Fibroblast of the conjunctiva (primary cell): ENCODE measurements around the gene IQCK.
"Not testable (repeated sequence)": the region's sequence is repeated elsewhere in the genome, so short reads cannot be mapped to it uniquely, and the experiment has no call there.

ENCODE experiments used
- DNase-seq: peaks from one replicate; pipeline ENCODE4 v3.0.0-alpha.2; 2010; ENCODE audit warnings: low read depth

The IQCK gene

DNA sequence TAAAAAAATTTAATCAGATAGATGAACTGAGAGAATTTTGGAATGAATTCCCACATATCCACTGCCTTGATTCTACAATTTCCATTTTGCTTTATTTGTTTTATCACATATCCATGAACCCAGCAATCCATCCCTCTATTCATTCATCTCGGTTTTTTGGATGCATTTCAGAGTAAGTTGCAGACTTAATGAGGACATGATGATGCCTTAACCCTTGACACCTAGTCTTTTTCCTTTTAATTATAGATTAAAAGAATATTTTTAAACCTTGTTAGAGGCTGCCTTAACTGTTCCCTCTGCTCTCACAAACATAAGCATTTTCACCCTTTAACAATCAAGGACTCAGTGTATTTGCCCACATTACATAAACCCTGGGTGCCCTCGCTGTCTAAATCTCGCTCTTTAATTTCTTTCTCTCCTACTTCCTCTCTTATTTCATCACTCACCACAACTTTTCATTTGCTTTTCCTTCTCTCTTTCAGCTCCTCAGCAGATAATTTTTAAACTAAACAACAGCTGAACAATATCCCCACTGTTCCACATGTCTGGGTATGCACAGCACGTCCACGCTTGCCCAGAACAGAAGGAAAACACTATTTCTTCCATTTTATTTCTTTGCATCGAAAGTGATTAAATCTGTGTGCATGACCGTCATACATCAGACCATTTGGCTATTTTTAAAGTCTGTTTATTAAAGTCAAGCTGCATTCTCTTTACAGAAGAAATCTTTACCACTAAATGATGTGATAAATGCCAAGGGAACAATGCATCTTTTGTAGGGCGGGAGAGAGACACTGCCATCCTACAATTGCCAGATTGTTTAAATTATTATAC, 39.9 kb downstream of the IQCK start:
- no peak for DNase-seq

DNA sequence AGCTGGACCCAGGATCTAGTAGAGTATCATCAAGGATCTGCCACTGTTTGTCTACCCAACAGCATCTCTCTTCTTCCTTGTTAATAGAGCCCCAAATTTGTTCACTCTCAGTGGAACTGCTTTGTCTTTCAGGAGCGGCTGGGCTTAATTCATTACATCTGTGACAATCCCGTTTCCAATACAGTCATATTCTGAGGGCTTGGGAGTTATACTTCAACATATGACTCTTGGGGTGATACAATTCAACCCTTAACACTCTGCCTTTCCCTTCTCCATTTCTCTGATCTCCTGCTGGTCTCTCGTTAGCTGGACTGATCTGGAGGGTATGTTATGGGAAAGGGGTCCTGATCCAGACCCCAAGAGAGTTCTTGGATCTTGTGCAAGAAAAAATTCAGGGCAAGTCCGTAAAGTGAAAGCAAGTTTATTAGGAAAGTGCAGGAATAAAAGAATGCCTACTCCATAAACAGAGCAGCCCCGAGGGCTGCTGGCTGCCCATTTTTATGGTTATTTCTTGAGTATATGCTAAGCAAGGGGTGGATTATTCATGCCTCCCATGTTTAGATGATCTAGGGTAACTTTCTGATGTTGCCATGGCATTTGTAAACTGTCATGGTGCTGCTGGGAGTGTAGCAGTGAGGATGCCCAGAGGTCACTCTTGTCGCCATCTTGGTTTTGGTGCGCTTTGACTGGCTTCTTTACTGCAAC, 42.4 kb downstream of the IQCK start:
- no peak for DNase-seq

GRCh38 chr16:19765860-19766553, 47.9 kb downstream of the IQCK start:
- no peak for DNase-seq

GRCh38 chr16:19766554-19766884, 48.4 kb downstream of the IQCK start:
- no peak for DNase-seq

- DNase-seq: no peak
Measured at GRCh38 chr16:19766988-19767387, 48.9 kb downstream of the IQCK start.

DNA sequence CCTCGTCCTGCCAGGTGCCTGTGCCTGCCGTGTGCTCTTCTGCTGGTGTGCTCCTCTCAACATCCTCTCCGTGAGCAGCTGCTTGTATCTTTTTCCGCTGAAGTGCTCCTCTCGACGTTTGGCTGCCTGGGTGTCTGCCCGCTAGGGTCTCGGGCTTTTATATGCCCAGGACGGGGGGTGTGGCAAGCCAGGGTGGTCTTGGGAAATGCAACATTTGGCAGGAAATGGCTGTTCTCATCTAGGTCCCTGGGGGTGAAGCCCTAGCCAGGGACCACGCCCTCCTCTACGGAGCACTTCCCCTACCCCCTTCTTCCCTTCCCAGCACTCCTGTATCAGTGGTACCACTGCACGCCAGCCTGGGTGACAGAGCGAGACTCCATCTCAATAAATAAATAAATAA, 49.4 kb downstream of the IQCK start:
- no peak for DNase-seq

DNA sequence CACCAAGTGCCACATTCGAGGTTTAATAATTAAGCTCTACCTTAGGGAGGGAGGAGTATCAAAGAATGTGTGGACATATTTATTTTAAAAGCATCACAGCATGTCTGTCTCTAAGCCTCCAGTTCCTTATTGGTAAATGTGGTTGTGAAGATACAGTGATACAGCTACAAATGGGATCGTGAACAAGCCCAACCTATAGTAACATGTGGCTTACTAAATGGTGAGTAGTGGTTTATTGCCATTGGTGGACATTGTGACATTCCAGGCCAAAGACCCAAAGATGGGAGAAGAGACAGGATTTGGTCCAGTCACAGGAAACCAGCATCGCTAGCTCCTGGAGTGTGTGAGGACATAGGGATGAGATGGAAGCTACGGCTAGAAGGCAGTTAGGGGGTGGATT, 51.2 kb downstream of the IQCK start:
- no peak for DNase-seq

- no peak for DNase-seq
Measured at GRCh38 chr16:19771040-19771439, 53.0 kb downstream of the IQCK start.

DNA sequence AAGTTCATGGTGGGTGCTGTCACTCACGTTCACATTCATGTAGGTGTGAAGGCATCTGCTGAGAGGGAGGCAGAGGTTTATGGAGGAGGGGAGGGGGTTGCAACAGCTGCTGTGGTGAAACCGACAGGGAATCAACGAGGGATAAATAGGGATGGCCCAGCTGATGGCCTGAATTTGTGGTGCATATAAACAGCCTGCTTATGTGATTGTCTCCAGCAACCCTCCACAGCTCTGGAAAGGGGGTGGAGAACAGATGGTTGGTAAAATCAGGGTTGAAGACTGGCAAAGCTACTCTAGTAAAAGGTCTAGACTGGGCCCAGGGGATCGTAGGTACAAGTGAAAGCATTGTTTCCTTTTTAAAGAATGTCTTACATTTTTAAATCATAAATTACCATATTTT, 53.7 kb downstream of the IQCK start:
- no peak for DNase-seq

DNA sequence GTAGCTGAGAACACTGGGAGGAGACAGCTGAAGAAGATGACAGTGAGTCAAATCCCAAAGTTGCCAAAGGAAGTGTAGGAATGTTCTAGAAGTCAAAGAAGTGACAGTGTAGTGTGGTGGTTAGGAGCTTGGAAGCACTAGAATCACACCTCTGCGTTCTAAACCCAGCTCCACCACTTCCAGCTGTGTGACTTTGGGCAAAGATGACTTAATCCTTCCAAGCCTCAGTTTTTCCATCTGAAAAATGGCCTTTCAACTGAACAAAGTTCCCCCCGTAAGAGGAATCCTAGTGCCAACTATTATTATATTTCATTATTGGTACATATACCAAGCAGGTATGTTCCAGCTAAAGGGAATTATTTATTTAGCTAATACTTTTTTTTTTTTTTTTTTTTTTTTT, 56.0 kb downstream of the IQCK start:
- DNase-seq: no peak

- no peak for DNase-seq
Measured at GRCh38 chr16:19776147-19776546, 58.1 kb downstream of the IQCK start.

DNA sequence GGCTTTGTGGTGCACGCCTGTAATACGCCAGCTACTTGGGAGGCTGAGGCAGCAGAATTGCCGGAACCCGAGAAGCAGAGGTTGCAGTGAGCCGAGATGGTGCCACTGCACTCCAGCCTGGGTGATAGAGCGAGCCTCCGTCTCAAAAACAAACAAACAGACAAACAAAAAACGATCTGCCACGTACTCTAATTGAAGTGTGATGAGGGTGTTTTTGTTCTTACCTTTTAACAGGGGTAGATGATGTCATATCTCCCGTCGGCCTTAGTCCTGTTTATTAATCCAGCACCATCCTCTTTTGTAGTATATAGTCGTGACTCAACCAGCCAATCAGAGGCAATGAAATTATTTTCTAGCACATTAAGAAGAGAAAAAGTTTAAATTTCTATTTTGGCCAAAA, 58.5 kb downstream of the IQCK start:
- no peak for DNase-seq

- no peak for DNase-seq
Measured at GRCh38 chr16:19780321-19780720, 62.2 kb downstream of the IQCK start.

GRCh38 chr16:19781226-19781625, 63.2 kb downstream of the IQCK start:
- DNase-seq: peak; percentile 30

DNA sequence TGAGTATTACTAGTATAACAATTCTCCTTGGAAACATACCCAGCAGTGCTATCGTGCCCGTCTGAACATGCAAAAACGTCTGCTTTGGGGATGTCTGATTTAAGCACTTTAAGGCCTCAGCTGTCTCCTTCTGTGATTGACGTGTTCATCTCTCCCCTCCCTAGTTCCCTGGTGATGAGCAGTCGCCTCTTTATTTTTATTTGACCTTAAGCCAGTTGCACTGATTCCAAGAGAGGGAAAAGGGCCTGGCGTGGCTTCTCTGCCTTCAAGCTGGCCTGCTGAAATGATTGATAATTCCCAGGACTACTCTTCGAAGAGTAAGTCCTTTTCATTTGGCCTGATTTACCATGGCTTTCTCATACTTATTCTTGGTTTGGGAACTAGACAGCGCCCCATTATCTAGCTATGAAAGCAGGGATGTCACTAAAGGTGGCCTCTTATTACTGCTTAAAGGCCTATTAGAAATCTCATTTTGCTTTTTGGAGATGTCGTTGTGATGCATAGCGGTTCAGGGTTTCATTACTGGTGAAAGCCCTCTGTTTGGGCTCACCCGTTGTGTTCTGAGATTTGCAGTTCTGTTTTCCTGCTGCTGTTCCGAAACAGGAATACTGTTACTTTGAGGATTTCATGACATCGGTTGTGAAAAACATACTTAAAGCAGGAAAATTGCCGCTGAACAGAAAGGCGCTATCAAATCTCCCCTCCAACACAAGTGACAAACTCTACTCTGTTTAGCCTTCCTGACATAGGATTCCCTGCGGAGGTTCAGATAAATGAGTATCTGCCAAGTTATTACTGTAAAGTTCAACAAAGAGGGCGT, 65.5 kb downstream of the IQCK start:
- DNase-seq: no peak

- DNase-seq: no peak
Measured at GRCh38 chr16:19784183-19784736, 66.2 kb downstream of the IQCK start.

GRCh38 chr16:19785081-19785480, 67.0 kb downstream of the IQCK start:
- DNase-seq: no peak

DNA sequence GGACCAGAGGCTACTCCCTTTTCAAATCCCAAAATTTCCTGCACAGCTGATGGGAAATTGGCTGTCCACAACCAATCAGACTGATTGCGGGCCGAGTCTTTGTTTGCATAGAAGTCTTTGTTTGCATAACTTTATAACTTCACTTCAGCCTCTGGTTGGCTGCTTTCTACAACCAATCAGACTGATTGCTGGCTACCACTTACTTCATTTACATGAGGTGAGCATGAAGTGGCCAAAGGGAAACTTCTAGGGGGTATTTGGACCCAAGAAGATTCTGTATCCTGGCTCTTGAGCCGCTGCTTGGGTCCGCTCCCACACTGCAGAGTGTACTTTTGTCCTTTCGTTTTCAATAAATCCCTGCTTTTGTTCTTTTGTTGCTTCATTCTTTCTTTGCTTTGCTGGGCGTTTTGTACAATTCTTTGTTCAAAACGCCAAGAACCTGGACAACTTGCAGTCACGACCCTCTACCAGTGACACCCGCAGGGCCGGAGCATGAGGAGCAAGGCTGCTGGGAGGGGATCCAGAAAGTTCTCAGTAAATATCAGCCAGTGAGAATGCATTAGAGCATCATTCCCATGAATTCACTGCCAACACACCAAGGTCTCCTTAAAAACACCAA, 67.5 kb downstream of the IQCK start:
- no peak for DNase-seq

DNA sequence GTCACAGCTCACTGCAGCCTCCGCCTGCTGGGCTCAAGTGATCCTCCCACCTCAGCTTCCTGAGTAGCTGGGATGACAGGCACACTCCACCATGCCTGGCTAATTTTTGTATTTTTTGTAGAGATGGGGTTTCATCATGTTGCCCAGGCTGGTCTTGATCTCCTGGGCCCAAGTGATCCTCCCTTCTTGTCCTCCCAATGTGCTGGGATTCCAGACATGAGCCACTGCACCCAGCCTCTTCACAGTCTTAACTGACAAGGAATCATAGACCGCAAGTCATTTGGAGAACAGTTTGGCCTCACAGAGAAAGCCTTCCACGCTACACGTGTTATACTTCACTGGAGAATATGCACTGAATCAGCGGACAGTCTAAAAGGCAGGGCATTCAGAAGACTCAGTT, 83.3 kb downstream of the IQCK start:
- DNase-seq: not testable (repeated sequence)

DNA sequence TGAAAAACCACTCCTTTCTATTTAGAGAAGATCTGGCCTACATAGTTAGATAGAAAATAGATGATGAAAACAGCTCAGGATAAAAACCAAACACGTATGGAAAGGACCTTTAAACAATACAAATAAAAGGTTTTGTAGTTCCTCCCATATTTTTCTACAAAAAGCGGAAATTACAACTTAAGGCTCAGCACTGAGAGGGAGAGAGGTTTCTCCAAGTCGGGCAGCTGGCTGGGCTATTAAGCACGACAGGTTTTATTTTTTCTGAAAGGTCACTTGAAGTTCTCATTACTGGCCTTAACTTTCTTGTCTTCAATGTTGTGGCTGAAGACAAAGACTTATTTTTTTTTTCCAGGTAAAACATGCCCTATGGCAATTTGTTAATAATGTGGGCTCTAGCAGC, 83.8 kb downstream of the IQCK start:
- DNase-seq: not testable (repeated sequence)

GRCh38 chr16:19802612-19803011, 84.5 kb downstream of the IQCK start:
- DNase-seq: no peak
